ENCODE data around the gene SLC6A19.

The SLC6A19 gene

GRCh38 chr5:1270933-1271914 is 69.8 kb downstream of the SLC6A19 start:
- DNase-seq = no peak

- no peak for DNase-seq
Observed at GRCh38 chr5:1272201-1272600, 70.8 kb downstream of the SLC6A19 start.

GRCh38 chr5:1273745-1274144 is 72.3 kb downstream of the SLC6A19 start:
- no peak for DNase-seq

DNA sequence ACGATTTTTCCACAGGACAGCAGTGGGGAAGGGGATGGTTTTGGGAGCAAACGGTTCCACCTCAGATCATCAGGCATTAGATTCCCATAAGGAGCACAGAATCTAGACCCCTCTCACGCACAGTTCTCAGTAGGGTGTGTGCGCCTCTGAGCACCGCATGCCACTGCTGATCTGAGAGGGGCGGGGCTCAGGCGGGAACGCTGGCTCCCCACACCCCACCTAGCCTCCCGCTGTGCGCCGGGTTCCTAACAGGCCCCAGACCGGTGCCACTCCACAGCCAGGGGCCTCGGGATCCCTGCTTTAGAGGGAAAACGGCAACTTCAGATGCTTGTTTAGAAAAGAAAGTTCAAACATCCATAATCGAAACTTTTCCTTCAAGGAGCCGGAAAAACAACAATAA is 73.1 kb downstream of the SLC6A19 start:
- DNase-seq = no peak
